ENCODE results near the gene ABCD3.

The ABCD3 gene

DNA sequence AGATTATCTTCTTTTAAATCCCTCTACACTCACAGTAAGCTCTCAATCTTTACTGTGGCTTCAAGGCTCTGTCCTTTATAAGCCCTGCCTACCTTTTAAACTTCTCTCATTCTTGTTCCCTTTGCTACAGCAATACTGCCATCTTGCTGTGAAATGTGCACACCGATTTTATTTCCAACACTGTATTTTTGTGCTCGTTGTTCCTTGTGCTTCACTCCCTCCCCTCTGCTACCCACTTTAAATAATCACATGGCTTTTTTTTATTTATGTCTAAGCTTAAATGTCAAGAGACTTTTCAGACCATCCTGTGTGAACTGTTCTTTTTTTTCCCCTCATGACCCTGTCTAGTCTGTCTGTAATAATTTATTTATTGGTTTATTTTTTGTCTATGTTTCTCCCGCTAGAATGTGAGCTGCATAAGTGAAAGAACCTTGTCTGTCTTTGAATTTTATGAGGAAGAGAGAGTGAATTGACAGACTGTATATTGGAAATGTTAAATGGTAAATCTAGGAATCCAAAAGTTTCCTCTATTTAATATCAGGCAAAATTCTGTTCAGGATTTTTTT is 45.7 kb downstream of the ABCD3 start:
- peak; percentile 78 for DNase-seq

DNA sequence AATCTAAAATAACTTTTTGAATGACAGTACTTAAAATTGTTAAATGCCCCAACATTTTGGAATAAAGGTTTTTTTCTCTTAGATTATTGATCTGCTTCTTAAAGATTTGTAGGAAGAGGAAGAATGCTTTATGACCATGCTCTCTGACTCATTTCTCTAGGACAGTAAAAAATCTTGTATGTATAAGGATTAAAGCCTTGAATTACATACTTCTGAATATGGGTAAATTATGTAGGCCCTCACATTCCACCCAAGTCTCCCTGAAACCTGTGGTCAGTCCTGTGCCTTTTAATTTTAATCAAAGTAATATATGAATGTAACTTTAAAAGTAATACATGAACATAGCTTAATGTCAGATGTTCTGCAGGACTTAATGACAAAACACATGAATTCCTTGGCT is 50.5 kb downstream of the ABCD3 start:
- DNase-seq = no peak

DNA sequence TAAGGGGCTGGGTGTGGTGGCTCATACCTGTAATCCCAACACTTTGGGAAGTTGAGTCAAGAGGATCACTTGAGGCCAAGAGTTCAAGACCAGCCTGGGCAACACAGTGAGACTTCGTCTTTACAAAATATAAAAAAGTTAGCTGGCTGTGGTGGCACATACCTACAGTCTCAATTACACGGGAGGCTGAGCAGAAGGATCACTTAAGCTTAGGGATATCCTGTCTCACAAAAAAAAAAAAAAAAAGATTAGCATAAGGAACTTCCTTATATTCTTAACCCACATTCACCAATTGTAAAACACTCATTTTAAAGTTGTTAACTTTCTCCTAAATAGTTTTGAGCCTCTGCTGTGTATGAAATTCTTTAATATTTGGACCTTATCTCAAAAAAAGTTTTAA is 53.1 kb downstream of the ABCD3 start:
- no peak for DNase-seq

DNA sequence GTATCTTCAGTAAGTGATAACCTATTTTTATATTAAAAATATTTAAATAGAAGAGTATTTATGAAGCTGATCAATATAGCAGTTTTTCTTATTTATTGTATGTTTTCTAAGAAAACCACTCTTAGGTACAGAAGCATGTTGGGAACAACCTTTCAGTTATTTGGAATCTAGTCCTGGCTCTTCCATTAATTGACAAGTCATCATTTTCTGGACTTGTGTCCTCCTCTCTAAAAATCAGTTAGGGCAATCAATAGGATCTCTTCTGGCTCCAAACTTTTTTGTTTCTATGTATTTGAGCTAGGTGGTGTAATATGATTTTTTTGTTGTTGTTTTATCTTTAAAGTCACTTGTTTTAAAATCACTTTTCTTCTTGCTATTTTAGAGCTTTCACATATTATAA is 57.0 kb downstream of the ABCD3 start:
- no peak for DNase-seq

DNA sequence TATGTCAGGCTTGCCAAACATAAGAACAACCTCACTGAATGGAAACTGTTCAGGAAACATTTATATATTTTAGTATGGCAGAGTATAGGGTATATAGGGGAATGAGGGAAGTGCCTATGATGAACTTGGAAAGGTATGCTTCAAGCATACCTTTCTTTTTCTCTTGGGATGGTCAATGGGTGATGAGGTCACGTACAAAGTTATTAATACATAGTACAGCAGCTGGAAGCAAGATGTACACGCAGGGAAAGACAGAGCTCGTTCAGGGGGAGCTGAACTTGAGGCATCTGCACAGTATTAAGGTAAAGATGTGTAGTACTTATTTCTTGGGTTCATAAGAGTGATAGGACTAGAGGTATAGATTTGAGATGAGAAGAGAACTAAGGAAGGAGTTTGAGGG is 61.5 kb downstream of the ABCD3 start:
- no peak for DNase-seq

DNA sequence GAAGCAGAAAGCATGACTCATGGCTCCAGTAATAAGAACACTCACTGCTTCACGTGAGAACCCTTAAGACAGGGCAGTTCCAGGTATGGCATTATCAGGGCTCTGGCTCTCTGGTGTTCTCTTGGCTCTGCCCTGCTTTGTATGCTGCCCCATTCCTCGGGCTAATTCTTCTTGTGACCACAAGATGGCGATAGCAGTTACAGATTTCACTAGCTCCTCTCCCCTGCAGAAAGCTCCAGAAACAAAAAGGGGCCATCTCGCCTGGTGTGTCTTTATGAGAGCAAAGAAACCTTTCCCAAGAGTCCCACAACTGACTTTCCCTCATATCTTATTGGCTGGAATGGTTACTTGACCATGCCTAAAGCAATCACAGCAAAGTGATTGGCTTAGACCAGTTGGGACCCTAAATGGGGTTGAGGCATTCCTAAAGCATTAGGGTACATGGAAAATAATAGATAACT is 63.3 kb downstream of the ABCD3 start:
- peak; percentile 77 for DNase-seq

DNA sequence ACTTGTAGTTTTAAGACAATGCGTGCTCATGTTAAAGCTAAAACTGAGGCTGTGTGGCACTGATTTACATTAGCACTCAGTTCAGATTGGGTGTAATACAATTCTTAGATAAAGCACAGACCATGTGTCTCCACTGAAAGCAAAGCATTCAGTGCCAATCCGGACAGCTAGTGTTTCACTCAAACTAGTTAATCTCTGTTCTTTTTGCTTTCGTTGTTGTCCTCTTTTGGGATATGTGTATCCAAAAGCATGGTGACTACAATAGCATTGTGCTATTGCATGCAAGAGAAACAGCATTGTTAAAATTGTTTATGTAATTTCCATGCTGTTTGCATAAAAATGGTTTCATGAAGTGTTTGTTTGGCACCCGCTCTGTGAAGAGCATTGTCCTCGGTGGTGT is 68.8 kb downstream of the ABCD3 start:
- DNase-seq = no peak

DNA sequence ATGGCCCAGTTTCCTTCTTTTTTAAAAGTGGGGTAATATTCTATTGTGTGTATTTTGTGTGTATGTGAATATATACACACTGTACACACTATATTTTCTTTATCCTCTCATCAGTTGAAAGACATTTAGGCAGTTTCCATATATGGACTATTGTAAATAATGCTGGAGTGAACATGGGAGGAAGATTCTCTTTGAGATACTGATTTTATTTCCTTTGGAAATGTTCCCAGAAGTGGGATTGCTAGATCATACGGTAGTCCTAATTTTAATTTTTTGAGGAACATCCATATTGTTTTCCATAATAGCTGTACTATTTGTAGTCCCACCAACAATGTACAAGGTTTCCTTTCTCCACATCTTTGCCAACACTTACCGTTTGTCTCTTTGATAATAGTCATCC is 72.4 kb downstream of the ABCD3 start:
- no peak for DNase-seq

DNA sequence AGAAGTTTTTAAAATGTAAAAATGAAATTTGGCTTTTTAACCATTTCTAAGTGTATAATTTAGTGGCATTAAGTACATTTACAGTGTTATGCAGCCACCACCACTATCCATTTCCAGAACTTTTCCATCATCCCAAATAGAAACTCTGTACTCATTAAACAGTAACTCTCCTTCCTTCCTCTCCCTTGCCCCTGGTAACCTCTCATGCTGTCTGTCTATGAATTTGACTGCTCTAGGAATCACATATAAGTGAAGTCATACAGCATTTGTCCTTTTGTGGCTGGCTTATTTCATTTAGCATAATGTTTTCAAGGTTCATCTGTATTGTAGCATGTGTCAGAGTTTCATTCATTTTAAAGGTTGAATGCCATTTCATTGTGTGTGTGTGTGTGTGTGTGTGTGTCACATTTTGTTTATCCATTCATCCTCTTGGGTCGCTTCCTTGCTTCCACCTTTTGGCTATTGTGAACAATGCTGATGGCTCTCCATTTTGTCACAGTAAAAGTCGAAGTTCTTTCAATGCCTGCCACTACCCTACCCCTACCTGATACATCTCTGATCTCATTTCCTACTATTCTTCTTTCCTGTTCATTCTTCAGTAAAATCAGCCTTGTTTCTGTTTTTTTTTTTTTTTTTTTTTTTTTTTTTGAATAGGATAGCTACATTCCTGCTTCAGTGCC is 78.0 kb downstream of the ABCD3 start:
- DNase-seq = no peak

DNA sequence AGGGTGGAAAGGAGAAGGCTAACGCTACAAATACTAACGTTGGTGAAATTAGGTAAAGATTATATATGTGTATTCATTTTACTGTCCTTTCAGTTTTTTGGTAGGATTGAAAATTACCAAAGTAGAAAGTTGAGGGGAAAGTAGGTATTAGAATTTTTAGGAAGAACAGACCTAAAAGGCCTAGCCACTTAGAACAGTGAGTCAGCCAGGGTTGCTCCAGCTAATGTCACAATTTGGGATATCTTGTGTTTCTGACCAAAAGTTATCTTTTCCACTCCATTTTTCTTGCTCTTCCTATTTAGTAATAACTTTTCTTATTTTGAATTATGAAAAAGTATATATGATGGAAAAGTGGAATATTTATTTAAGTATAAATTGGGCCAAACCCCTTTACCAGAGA is 83.2 kb downstream of the ABCD3 start:
- no peak for DNase-seq

DNA sequence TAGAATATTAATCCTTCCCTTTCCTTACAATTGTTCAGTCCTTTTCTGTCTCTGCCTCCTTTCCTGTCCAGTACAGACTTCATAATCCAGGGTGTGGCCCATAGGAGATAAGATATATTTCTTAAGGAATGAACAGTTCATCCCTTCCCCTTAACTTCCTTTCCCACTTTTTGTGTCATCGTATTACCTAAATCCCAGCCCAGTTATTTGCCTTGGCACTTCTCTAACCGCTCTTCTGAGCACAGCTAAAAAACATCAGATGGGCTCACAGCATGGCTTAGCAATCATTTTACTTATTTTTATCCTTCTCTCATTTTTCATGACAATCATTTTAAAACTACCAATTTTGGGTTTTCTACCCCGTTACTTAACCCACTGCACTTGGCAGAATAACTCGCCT is 83.7 kb downstream of the ABCD3 start:
- no peak for DNase-seq

DNA sequence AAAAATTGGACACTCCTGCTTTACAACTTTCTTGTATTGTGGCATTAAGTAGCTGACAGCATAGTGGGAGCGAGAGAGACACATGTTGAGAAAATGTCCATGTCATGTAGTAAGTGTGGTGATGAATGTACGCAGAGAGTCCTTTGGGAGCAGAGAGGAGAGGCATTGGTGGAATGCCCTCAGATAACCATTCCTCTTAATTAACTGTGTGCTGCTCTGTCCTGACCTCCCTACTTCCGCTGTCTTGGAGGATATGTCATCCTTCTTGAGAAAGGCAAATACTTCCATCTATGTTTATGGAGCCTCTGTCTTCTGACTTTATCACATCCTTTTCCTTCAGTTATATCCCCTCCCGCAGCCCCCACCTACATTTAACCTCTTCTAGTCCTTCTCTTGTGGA is 85.0 kb downstream of the ABCD3 start:
- DNase-seq = no peak

DNA sequence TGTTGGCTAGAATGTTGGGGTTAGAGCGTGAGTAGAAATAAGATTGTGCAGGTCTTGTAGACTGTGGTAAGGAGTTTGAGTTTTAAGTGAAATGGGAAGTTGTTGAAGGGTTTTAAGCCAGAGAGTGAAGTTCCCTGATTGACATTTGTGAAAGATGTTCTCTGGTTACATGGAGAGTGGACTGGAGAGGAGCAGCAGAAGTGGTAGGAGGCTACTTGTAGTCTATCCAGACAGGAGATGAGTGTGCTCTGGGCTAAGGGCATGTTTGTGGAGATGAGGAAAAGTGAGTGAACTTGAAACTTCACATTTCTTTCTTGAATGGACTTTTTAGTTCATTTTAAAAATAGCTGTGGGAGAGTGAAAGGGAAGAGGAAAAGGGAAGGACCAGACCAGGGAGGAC is 86.4 kb downstream of the ABCD3 start:
- no peak for DNase-seq

DNA sequence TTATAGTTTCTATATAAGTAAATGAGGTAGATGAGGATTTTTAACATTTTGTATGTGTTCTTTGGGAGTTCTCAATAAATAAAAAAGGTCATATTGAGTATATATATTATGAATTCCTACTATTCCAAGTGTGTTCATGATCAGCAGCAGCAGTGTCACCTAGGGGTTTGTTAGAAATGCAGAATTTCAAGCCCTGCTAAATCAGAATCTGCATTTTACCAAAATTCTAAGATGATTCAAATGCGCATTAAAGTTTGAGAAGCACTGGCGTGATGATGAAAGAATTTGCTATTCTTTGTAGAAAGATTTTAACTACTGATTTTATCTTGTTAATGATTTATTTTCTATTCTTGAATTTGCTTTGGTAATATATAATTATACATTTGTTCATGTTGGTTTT is 94.6 kb downstream of the ABCD3 start:
- no peak for DNase-seq

DNA sequence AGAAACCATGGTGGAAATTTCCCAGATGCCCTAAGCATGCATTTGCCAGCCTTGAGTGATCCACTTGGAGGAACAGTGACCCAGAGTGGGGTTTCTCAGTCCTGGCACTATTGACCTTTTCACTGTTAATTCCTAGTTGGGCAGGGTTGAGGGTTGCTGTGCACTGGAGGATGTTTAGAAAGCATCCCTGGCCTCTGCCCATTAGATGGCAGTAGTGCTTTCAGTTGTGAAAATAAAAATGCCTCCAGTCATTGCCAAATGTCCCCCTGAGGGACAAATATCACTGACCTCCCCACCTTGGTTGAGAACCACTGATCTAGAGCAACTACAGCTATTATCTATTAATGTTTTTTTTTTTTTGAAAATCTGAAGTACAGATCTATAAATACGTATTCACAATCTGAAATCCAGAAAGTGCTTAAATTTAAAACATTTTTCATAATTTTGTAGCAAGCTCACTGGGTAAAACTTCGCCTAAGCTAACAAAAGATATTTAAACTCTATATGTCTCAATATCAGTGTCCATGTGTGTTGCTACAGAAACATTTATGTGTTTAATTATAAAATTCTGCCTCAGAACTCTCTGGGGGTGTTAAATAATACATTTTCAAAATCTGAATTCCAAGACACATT is 96.0 kb downstream of the ABCD3 start:
- peak; percentile 71 for DNase-seq

DNA sequence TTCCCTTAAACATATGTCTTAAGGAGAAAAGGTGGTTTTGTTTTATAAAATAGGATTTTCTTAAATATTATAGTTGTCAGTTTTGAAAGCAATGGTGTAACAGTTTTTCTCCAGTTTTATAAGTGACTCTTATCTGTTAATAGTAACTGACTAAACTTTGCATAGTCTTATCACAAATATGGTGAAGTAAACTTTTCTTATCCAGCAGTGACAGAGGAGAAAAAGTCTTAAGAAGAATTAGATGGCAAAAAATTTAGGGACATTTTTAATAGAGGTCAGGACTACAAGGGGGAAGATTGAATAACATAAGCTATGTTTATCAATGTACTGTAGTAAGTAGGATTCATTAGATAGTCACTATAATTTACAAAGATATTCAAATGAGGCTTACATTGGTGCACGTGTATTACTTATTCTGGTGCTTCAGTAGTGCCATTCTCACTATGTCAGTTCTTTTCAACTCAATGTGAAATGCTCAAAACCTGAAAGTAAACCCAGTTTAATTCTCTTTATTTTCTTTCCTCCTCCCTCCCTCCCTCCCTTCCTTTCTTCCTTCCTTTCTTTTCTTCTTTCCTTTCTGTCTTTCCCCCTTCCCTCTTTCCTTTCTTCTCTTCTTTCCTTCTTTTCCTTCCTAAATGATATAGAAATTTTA is 97.2 kb downstream of the ABCD3 start:
- no peak for DNase-seq

DNA sequence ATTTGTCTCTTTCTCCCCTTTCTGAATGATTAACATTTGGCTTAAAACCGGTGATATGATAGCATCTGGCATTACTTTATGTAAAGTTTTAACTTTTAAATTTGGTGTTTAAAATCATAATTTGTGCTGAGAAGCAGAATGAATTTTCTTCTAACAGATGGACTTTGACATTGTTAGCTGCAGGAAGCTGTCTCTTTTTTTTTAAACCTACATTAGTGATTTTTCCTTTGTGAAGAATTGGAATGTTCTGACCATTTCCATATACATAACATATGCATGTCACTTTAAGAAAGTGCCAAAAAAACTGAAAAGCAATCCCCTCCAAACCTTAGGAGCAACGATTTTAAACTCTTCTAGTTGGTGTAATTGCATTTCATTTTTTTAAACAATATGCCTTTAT is 101.2 kb downstream of the ABCD3 start:
- DNase-seq = no peak

DNA sequence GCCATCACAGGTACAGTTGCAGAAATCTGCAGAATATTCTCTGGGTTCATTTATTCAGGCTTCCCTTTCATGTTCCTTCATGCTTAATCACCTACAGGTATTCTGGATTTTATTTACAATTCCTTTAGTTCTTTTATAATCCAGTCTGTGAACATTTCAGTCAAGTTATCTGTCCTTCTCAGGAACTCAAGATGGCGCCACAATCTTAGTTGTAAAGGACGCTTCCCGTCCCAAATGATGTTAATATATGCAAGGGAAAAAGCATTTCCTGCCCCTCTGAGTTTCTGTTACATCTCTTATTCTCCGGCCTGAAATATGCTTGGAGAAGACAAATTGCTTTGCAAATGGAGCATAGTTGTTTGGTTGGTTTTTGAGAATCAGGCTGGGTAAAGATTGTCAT is 104.1 kb downstream of the ABCD3 start:
- DNase-seq = peak; percentile 72

DNA sequence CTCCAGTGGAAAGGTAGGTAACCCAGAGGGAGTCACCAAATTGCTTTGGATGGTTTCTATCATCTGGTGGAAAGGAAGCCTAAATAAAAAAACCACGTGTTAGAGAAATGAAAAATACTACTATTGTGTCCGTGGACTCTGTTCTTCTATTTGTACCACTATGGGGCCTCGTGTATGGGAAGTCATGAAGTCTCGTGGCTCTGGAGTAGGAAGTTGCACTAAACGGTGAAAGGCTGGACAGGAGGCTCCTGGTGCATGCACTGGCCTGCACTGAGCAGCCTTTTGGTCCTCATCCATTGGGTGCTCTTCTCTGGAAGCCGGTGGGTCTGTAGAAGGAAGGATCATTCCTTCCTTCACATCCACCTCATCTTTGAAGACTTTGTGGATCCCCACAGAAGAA is 106.3 kb downstream of the ABCD3 start:
- no peak for DNase-seq

DNA sequence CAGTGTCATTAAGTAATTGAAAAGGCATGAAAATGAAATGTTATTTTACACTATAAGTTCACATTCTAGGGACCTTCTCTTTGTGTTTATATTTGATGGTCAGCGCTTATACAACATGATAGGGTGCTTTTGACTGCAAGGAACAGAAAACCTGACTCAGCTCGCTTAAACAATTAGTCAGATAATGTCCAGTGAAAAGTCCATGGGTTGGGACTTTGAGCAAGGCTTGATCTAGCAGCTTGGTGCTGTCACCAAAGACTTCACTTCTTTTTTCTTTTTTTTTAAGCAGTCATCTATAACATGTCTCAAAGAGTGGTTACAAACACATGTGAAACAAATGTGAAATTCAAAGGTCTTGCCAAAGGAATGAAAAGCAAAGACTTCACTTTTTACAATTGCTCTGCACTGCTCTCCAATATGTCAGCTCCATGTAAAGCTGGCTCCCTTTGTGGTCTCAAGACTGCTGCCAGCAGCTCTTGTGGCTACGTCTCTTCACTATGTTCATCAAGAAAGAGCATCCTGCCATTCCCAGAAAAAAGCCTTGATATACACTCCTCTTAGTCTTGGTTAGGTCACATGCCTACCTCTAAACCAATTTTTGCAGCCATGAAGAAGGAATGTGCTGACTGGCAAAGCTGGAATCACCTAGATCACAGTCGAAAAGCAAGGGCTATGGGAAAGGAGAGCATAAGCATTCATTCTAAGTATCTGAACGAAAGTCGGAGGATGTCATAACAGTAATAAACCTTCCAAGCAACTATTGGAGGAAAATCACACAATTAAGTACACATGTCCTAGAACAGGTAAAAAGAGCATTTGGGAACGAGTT is 108.2 kb downstream of the ABCD3 start:
- DNase-seq = no peak

DNA sequence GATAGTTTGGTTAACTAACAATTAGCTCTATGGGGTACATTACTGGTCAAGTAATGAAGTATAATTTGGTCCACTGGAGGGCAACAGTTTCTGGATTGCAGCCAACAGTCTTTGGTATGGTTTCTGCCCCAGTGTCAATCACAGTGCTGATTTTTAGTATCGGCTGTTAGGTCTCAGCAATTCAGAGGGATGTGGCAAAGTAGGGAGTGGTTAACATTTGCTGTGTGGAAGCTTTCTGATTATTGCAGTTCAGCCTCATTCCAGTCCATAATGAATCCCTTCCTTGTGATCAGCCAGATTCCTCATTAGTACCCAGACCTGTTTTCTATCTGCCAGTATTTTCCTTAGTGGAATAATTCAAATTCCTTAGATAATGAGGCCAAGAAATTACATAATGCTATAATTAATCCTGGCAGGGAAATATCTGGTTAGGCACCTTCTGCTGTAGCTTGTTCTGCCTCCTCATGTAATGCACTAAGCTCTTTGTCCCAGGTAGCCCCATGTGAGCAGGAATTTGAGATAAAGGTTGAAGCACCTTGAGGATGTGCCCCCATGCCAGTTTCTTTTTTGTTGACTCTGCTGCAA is 109.3 kb downstream of the ABCD3 start:
- peak; percentile 40 for DNase-seq

DNA sequence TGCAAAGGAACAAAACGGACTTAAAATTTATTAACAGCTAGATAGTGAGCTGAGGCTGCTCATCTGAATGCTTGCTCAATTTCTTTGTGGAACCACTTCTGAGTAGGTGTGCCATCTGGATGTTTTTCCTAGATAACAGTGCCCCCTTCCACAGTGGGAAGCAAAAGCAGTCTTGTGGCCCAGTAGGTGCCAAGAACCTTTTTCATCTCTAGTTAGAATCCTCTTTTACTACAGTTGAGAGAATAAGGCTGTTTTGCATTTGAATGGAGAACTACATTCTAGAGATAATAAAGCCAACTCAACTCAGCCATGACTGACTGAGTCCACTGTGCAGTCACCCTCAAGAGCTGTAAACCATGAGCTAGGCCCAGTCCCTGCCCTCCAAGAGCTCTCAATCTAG is 110.1 kb downstream of the ABCD3 start:
- peak; percentile 5 for DNase-seq

DNA sequence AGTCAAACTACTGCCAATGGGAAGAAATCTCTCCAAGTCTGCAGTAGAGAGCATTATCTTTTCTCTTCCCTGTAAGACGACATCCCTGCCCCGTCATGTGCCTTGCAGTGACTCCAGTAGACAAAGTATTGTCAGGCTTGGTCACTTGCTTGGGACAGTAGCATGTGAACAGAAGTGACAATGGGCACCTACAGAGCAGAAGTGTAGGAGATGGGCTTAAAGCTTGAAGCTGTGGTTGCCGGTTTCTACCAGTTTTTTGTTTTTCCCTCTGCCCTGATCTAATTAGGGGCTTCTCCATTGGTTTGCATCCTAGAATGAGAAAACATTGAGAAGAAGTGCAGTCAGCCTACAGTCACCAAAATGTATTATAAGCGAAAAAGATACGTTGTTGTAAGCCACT is 110.6 kb downstream of the ABCD3 start:
- DNase-seq = no peak

All from NCI-H82 (cell line).